Measurements from ENCODE around the gene GPR31.
"Not testable (repeated sequence)": the region's sequence is repeated elsewhere in the genome, so short reads cannot be mapped to it uniquely, and the experiment has no call there.

- not testable (repeated sequence) for TF ChIP-seq CTCF, EP300 (IDR thresholded peaks at IDR 0.05)
Measured at GRCh38 chr6:167168296-167168695, 10.5 kb upstream of the GPR31 start.

Measured in suprapubic skin (tissue), 3 donors.